SH-SY5Y (cell line): ENCODE results near the gene DZIP3.

Experiments
- GATA2 ChIP-seq: IDR thresholded peaks from 2 replicates; pipeline ENCODE4 v1.6.1; 2011; ENCODE audit warnings: mild to moderate bottlenecking, low read depth, low read length
- GATA3 ChIP-seq: IDR thresholded peaks from 2 replicates; pipeline ENCODE4 v1.6.1; 2011; ENCODE audit warnings: low read depth, mild to moderate bottlenecking, low read length, moderate library complexity

Gene DZIP3

DNA sequence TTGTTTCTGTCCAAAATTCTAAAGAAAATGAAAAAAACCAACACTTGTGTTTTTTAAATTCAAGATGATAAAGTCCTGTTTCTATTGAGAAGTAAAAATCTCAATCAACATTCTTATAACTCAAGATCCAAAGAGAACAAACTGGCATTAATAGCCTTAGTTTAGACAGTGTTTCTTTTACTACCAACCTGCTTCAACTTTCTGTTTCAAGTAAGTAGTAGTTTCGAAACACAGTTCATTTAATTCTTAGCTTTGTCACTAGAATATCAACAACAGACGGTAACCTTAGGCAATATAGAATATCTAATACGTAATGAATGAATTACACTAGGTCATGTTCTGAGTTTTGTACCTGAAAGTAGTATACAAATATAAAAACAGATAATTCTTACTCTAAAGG is 24.0 kb upstream of the DZIP3 start:
- no peak for TF ChIP-seq GATA3
- no peak for TF ChIP-seq GATA2

DNA sequence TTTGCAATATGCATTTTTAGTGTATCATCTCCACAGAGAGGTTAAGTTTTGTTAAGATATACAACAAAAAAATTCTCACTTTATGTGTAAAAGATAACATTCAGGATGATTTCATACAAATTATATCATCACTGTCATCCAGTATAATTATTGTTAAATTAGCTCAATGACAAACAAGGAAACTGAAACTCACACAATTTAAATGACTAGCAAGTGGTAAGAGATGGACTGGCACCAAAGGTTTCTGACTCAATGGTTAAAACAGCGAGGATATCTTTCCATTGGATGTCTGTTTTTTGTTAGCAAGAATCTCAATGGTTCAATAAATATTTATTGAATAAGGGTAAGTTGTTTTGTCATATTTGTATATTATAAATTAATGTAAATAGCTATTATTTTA is 22.9 kb upstream of the DZIP3 start:
- TF ChIP-seq GATA3 (no peak), GATA2 (no peak)

DNA sequence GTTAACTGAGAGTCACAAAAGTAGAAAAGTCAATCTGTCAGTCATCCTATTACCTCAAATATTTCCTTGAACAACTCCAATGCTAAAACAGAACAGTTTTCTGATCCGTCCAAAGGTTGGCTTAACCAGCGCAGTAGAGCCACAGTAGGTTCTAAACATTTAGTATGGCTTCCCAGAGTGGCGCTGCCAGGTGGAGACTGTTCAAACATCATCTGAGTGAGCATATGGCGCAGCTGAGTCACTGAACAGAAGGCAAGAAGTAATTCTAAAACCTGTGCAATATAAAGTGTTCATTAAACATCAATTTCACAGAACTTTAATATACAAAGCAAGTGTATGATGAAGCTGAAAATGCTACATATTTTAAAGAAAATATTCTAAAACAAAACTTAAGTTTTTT is 20.2 kb upstream of the DZIP3 start:
- TF ChIP-seq GATA3 = no peak
- TF ChIP-seq GATA2 = no peak

- TF ChIP-seq GATA2 = no peak
- no peak for TF ChIP-seq GATA3
These were observed 11.5 kb upstream of the DZIP3 start for GRCh38 chr3:108578064-108578463.

DNA sequence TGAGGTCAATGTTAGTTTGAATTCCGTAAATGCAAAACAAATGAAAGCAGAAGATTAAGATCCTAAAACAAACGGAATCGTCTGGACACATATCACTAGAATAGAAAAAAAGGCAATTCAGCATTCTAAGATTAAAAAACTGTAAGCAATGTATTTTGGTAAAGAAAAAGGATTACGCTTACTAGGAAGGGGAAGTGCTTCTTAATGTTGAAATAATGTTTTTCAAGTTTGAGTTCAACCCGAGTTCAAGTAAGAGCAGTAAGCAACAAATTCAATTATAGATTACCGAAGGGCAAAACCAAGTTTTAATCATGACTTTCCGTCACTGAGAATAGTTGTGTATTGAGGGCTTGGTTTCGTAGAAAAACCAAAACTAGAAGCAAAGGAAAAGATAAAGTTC is 921 bp upstream of the DZIP3 start:
- TF ChIP-seq GATA3 = no peak
- no peak for TF ChIP-seq GATA2

GRCh38 chr3:108589998-108590323 is 439 bp downstream of the DZIP3 start:
- TF ChIP-seq GATA2 (no peak), GATA3 (no peak)

- TF ChIP-seq GATA3 = no peak
- no peak for TF ChIP-seq GATA2
These were observed 938 bp downstream of the DZIP3 start for GRCh38 chr3:108590460-108590859.

DNA sequence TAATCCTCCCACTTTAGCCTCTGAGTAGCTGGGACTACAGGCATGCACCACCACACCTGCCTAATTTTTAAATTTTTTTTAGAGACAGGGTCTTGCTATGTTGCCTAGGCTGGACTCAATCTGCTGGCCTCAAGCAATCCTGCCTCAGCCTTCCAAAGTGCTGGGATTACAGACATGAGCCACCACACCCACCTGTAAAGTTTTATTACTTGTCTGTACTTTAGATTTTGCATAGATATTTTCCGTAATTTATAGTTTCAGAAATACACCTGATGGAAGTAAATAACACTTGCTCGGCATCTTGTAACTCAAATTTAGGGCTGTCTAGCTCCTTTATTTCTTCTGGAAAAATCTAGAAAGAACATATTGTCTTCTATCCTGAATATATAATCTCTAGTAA is 5.8 kb downstream of the DZIP3 start:
- TF ChIP-seq GATA3 (no peak), GATA2 (no peak)

- no peak for TF ChIP-seq GATA3
- no peak for TF ChIP-seq GATA2
These were observed 8.9 kb downstream of the DZIP3 start for GRCh38 chr3:108598375-108598774.

DNA sequence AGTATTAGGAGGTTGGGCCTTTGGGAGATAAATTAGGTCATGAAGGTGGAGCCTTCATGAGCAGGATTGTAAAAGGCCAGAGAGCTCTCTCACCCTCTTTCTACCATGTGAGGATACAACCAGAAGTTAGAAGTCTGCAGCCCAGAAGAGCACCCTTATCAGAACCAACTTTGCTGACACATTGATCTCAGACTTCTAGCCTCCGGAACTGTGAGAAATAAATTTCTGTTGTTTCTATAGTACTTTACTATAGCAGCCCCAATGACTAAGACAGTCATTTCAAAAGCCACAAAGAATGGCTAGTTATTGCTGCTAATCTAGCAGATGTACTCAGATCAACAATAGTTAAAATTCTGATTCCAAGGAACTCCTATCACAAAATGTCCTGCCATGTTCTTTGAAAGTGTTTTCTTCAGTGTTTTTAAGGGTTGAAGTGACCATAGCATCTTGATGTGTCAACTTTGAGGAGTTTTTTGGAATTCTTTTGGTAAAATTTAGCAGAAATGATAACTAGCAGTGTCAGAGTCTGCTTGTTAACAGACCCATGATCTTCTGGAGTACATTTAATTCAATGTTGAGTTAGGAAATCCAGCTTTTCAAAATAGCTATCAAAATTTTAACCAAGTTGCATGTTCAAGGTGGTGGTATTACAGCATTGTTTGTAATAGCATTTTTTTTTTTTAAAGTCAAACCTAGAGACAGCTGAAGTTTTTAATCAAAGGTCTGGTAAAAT is 10.3 kb downstream of the DZIP3 start:
- TF ChIP-seq GATA3 = no peak
- no peak for TF ChIP-seq GATA2

DNA sequence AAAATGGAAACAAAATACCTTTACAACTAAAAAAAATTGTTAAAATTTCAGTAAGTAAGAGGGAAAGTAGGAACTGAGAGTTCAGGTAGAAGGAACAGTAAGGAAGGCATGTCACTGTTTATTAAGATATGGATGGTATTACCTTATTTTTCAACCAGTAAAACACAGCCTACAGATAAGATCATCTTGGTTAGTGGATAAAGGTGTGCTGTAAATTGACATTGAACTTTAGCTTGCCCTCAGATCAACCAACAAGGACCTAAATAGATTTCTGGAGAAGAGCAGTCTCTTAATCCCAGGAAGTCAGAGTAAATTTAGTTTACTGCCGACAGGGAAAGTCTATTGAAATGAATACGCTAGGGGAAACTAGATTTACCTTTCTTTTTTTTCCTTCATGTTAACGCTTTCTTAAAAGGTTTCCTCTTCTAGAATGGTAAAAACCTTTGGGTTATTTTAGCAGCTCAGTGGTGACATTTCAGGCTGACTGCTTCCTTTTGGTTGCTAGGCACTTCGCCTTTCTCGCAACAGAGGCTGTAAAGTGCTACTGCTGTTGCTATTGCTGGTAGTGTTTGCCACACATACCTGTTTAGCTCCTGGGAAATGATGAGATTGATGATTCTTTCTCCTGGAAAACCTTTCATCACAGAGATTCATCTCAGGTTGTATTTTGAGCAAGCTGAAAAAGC is 12.9 kb downstream of the DZIP3 start:
- TF ChIP-seq GATA2 = no peak
- no peak for TF ChIP-seq GATA3

DNA sequence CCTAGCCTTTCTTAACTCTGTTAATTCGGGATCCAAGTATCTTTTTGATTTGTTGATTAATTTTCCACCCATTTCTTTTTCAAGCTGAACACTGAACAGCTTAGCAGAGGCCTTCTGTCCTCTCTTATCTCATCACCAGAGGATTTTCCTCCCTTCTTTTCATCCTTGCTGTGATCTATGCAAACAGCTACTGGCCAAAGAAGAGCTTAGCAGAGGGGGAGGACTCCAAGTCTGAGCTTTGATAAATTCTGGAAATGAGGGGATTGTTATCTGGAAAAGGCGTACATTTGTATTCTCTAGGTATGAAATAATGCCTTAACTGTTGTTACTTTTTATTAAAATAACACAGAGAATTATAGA is 13.4 kb downstream of the DZIP3 start:
- TF ChIP-seq GATA2 (no peak), GATA3 (no peak)

- TF ChIP-seq GATA3 (no peak), GATA2 (no peak)
These were observed 14.2 kb downstream of the DZIP3 start for GRCh38 chr3:108603691-108604090.

DNA sequence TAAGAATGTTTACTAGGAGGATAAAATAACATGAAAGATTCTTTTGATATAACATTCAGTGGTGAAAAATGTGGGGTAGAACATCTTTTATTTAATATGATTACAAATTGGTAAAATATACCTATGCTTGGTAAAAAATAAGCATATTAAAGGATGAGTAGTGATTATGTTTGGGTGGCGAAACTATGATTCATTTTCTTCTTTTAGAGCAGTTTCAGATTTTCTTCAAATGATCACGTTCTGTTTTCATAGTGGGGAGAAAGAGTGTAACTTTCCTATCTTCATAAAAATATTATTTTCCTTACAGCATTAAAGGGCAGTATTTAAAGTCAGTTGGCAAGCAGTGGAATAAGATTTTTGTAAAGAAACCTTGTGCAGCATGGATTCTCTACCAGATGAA is 15.5 kb downstream of the DZIP3 start:
- no peak for TF ChIP-seq GATA3
- TF ChIP-seq GATA2 = no peak

DNA sequence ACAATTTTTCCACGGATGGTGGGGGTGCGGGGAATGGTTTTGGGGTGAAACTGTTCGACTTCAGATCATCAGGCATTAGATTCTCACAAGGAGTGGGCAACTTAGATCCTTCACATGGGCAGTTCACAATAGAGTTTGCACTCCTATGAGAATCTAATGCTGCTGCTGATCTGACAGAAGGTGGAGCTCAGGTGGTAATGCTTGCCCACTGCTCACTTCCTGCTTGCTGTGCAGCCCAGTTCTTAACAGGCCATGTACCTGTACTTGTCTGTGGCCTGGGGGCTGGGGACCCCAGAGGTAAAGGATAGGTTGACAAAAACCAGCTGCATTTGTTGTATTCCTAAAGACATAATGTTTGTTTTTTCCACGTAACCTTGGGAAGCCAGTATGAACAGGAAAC is 16.0 kb downstream of the DZIP3 start:
- TF ChIP-seq GATA3 (no peak), GATA2 (no peak)
